Small intestine (tissue), 7 donors: Measurements from ENCODE around the gene EEF2KMT. TPM values are rescaled to one million over a fixed set of nuclear protein-coding genes. Genes with fewer than 3 reads are reported as not detected.
"Not testable (repeated sequence)": the region's sequence is repeated elsewhere in the genome, so short reads cannot be mapped to it uniquely, and the experiment has no call there.

Source experiments
- DNase-seq, 2 donors: peaks; one replicate each; pipeline versions ENCODE4 v3.0.0 to v3.0.0-alpha.2; 2013
- FAIRE-seq: peaks from 2 replicates; lab custom pipeline; 2012; peaks lifted over from hg19 to GRCh38; lab: Jason Lieb, UNC
- H3K27ac ChIP-seq, 3 donors: one replicate each; pipeline ENCODE4 v1.5.1; 2013; ENCODE audit warnings: low read length in 2 of 3, mild to moderate bottlenecking in 2 of 3, control low read depth in 1 of 3, inconsistent platforms in 1 of 3, low read depth in 1 of 3, moderate library complexity in 1 of 3
- H3K27me3 ChIP-seq, 3 donors: one replicate each; pipeline ENCODE4 v1.6.1; 2013; ENCODE audit warnings: low read length in 3 of 3, inconsistent platforms in 1 of 3; ENCODE audit not compliant: control insufficient read depth in 3 of 3, insufficient read depth in 3 of 3
- H3K36me3 ChIP-seq, 3 donors: one replicate each; pipeline ENCODE4 v1.6.1; 2013; ENCODE audit warnings: low read length in 3 of 3, inconsistent platforms in 1 of 3, low read depth in 1 of 3, mild to moderate bottlenecking in 1 of 3, moderate library complexity in 1 of 3; ENCODE audit not compliant: control insufficient read depth in 3 of 3, insufficient read depth in 2 of 3
- H3K4me1 ChIP-seq, 3 donors: one replicate each; pipeline ENCODE4 v1.6.1; 2013; ENCODE audit warnings: low read length in 2 of 3, inconsistent platforms in 1 of 3, low read depth in 1 of 3, mild to moderate bottlenecking in 1 of 3, moderate library complexity in 1 of 3; ENCODE audit not compliant: control insufficient read depth in 3 of 3, insufficient read depth in 2 of 3
- H3K4me3 ChIP-seq, 3 donors: one replicate each; pipeline ENCODE4 v1.5.1; 2013; ENCODE audit warnings: low read length in 3 of 3, control low read depth in 1 of 3, inconsistent platforms in 1 of 3, low read depth in 1 of 3, mild to moderate bottlenecking in 1 of 3, moderate library complexity in 1 of 3
- H3K9me3 ChIP-seq, 2 donors: one replicate each; pipeline ENCODE4 v1.6.1; 2013; ENCODE audit warnings: low read depth in 1 of 2, low read length in 1 of 2; ENCODE audit not compliant: control insufficient read depth in 2 of 2, insufficient read depth in 1 of 2
- WGBS, 3 donors: extraction: QIAGEN DNeasy Blood & Tissue Kit; methylation state at CpG; one replicate each; pipeline ENCODE4 v1.1.7; 2013; 5-methylcytosine and 5-hydroxymethylcytosine counted together
- polyA plus RNA-seq, 4 donors: library from polyadenylated mRNA; stranded (reverse) in 3 of 4; unstranded in 1 of 4; fragments of 200-250 nt in 3 of 4; fragments of 120-200 nt in 1 of 4; gene quantifications; one replicate each; pipeline versions ENCODE4 v1.2.1 to v1.2.3, GENCODE V29; 2013
- donor health status: healthy with polysubstance abuse.
- donor health status: control.
- donor health status: control.
- donor health status: Bipolar disorder and iron deficiency.
- donor health status: healthy.

EEF2KMT gene
- polyA plus RNA-seq, 4 donors, result 4.5 to 9.7 (median 6.4) TPM

GRCh38 chr16:5088936-5089335 lies 8.7 kb downstream of the EEF2KMT start:
- not testable (repeated sequence) for H3K27ac ChIP-seq, H3K4me3 ChIP-seq, DNase-seq, H3K27me3 ChIP-seq, H3K4me1 ChIP-seq, H3K9me3 ChIP-seq, FAIRE-seq
- H3K36me3 ChIP-seq, result peaks cover 2 to 37% (median 2%) of the 10 kb centered on the region in 3 donors
- WGBS, 3 donors, result 88 to 90% (median 90%) methylated on average over 17 of the region's 17 CpGs

DNA sequence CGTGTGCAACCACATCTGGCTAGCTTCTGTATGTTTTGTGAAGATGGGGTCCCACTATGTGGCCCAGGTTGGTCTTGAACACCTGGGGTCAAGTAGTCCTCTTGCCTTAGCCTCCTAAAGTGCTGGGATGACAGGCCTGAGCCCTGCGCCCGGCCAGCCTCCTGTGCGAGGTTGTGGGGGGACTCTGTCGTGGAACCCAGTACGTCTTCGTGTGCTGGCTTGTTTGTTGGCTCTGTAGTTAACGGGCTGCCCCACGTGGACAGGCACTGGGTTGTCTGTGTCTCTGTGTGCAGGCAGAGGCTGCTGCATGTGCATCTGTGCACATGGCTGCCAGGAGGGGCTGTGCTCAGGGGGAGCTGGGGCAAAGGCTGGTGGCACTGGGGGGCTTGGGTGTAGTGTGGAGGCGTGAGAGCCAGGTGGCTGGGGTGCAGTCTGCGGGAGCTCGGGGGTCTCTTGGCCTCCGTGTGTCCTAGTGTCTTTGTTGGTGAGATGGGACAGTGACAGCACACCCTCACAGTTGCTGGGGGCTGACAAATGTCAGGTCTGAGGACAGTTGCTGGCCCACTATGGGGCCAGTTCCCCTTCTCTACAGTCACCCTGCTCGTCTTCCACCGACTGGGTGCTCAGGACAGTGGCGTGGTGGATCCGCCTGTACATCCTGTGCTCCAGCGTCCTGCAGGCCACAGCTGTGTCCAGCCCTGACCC lies 9.4 kb downstream of the EEF2KMT start:
- 91 to 94% (median 93%) methylated on average over 16 to 18 of the region's 18 CpGs for WGBS, 3 donors
- not testable (repeated sequence) for FAIRE-seq
- H3K36me3 ChIP-seq, result peaks cover 2 to 43% (median 2%) of the 10 kb centered on the region in 3 donors

DNA sequence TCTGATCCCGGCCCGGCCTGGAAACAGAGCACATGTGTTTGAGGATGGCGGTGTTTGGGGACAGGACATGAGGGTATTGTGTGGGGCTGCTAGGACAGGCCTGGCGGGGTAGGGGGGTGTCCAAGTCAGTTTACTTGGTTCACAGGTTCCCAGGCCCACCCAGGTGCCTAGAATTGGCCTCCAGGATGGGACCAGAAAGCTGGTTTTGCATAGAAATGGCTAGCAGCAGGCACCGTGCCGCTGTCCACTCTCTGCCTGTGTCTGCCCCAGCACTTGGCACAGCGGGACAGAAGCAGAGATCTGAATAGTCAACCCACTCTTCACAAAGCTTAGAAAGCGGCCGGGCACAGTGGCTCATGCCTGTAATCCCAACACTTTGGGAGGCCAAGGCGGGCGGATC lies 11.9 kb downstream of the EEF2KMT start:
- 88 to 98% (median 95%) methylated on average over 10 to 11 of the region's 11 CpGs for WGBS, 3 donors
- peaks cover 2 to 47% (median 2%) of the 10 kb centered on the region in 3 donors for H3K36me3 ChIP-seq
- not testable (repeated sequence) for DNase-seq, H3K27me3 ChIP-seq, H3K4me1 ChIP-seq, FAIRE-seq, H3K27ac ChIP-seq, H3K4me3 ChIP-seq, H3K9me3 ChIP-seq

More for the DNA sequence above, 9.4 kb downstream of the EEF2KMT start:
- not testable (repeated sequence) for H3K4me1 ChIP-seq, H3K27ac ChIP-seq, DNase-seq, H3K27me3 ChIP-seq, H3K4me3 ChIP-seq, H3K9me3 ChIP-seq

DNA sequence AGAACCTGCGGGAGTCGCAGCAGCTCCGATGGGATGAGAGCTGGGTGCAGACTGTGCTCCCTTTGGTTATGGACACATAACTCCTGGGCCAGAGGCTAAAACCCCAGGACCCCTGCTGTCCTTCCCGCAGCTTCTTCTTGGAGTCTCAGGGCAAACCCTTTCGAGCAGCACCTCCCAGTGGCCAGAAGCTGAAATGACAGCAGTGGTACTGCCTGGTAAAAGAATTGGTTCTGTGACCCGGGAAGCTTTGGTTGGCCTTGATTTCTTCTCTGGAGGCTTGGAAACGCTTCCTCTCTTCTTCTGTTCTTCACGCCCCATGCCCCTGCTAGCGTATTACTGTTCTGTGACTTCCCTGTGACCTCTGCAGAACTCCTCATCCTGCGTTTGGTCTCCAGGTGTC lies 12.8 kb downstream of the EEF2KMT start:
- not testable (repeated sequence) for H3K4me3 ChIP-seq, H3K27me3 ChIP-seq, H3K9me3 ChIP-seq, FAIRE-seq, H3K4me1 ChIP-seq, H3K27ac ChIP-seq
- 59 to 63% (median 63%) methylated on average over 10 of the region's 10 CpGs for WGBS, 3 donors
- peak; percentile 49 to 53 for DNase-seq
- peaks cover 2 to 46% (median 2%) of the 10 kb centered on the region in 3 donors for H3K36me3 ChIP-seq

- not testable (repeated sequence) for H3K27me3 ChIP-seq, H3K4me1 ChIP-seq, H3K9me3 ChIP-seq, H3K27ac ChIP-seq, H3K4me3 ChIP-seq, FAIRE-seq, DNase-seq
- peaks cover 2 to 48% (median 2%) of the 10 kb centered on the region in 3 donors for H3K36me3 ChIP-seq
- WGBS, 3 donors, result 83 to 87% (median 85%) methylated on average over 10 to 11 of the region's 11 CpGs
Measured at GRCh38 chr16:5084099-5084731, 13.4 kb downstream of the EEF2KMT start.

- not testable (repeated sequence) for H3K27me3 ChIP-seq, H3K4me1 ChIP-seq, DNase-seq, H3K27ac ChIP-seq, FAIRE-seq, H3K9me3 ChIP-seq, H3K4me3 ChIP-seq
- peaks cover 2 to 49% (median 2%) of the 10 kb centered on the region in 3 donors for H3K36me3 ChIP-seq
- WGBS, 3 donors, result 86 to 91% (median 90%) methylated on average over 9 of the region's 9 CpGs
Measured at GRCh38 chr16:5083646-5084045, 13.9 kb downstream of the EEF2KMT start.

DNA sequence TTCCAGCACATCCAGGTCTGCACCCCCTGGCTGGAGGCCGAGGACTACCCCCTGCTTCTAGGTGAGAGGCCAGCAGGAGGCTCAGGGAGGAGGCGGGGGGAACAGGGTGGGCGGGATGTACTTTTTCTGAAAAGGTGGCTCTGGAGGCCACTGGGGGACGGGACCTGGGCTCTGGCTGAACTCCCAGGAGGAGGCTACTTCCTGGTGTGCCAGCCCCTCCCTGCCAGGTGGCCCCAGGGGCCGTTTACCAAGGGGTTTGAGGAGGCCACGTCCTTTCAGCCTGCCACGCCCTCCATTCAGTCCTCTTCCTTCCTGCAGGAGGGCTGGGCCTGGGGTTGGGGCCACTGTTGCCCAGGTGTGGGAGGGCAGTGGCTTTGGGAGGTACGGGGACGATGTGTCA lies 16.6 kb downstream of the EEF2KMT start:
- WGBS, 3 donors, result 24 to 57% (median 25%) methylated on average over 7 to 9 of the region's 9 CpGs

GRCh38 chr16:5080461-5080860 lies 17.1 kb downstream of the EEF2KMT start:
- DNase-seq, H3K27me3 ChIP-seq, H3K4me3 ChIP-seq, H3K4me1 ChIP-seq, H3K9me3 ChIP-seq, FAIRE-seq: not testable (repeated sequence)
- H3K36me3 ChIP-seq, result peaks cover 0 to 63% (median 4%) of the 10 kb centered on the region in 3 donors
- 58 to 75% (median 64%) methylated on average over 11 to 12 of the region's 12 CpGs for WGBS, 3 donors
- peak overlapping the region in 1 of 3 donors; percentile 45 for H3K27ac ChIP-seq

More for the DNA sequence above, 16.6 kb downstream of the EEF2KMT start:
- not testable (repeated sequence) for H3K4me1 ChIP-seq, FAIRE-seq, H3K4me3 ChIP-seq, H3K9me3 ChIP-seq, DNase-seq, H3K27me3 ChIP-seq
- peaks cover 2 to 61% (median 2%) of the 10 kb centered on the region in 3 donors for H3K36me3 ChIP-seq
- peak overlapping the region in 1 of 3 donors; percentile 45 for H3K27ac ChIP-seq
